Limb (tissue), 2 donors: ENCODE measurements around the gene CELF5.

Experiments
- DNase-seq, 2 donors: peaks; one replicate each; pipeline ENCODE4 v3.0.0-alpha.2; 2016; ENCODE audit errors: extremely low spot score in 2 of 2

Gene CELF5

GRCh38 chr19:3343619-3344502, 119.4 kb downstream of the CELF5 start:
- DNase-seq, result no peak

DNA sequence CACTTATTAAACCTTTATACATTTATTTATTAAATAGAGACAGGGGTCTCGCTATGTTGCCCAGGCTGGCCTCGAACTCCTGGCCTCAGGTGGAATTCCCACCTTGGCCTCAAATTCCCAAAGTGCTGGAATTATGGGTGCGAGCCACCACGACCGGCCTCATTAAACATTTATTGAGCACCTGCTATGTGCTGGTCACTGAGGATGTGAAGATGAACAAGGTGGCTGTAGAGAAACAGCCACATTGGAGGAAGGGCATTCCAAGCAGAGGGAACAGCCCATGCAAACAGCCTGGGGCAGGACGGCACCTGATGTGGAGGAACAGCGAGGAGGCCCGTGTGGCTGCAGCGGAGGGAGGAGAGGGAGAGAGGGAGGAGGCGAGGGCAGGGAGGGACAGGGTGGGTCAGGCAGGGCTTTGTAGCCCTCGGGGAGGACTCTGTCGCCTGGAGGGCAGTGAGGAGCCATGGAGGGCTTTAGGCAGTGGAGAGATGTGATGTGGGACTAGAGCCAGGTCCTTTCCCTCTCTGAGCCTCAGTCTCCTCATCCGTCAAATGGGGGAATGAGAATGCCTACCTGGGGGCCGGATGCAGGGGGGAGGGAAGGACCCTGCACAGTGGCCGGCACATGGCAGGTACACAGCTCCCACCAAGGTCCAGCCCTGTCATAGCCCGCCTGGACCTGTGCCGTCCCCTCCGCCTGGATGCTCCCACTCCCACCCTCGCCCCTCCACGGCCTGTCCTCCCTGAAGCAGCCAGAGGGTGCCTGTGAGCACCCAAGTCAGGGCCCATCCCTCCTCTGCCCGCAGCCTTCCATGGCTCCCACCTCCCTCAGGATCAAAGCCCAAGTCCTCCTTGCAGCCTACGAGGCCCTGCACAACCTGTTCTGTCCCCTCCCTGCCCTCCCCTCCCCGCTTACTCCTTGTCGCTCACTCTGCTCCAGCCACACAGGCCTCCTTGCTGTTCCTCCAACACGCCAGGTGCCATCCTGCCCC, 120.4 kb downstream of the CELF5 start:
- no peak for DNase-seq

DNA sequence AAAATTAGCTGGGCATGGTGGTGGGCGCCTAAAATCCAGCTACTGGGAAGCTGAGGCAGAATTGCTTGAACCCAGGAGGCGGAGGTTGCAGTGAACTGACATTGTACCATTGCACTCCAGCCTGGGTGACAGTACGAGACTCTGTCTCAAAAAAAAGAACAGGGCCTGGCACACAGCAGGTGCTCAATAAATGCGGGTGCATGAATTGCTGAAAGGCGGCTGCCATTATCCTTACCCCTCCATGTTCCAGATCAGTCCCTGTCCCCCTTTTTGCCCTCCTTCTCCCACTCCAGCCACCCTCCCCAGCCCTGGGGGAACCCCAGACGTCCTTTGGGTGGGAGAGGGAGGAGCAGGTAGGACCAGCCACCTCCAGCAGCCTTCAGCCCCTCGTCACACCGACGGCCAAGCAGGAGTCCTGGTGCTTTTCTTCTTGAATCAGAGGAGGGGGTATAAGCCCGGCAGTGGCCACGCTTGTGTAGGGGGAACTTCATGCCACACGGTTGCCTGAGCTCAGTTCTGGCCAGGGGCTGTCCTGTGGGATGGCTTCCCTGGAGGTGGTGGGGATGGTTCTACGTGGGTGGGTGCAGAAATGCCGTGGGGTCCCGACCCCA, 121.5 kb downstream of the CELF5 start:
- DNase-seq, result no peak
